Chondrocyte (in vitro differentiated cells): ENCODE measurements around the gene UNC13C. TPM values are rescaled to one million over a fixed set of nuclear protein-coding genes. Genes with fewer than 3 reads are reported as not detected.

ENCODE experiments used
- DNase-seq: peaks from one replicate; pipeline ENCODE4 v3.0.0; 2021; ENCODE audit warnings: mixed read lengths, low spot score
- H3K27ac Mint-ChIP-seq: one replicate; pipeline ENCODE4 v1.8.0; 2021; ENCODE audit warnings: mild to moderate bottlenecking, moderate library complexity, mixed read lengths; ENCODE audit not compliant: unreplicated experiment
- H3K27me3 Mint-ChIP-seq: 2 replicates; pipeline ENCODE4 v1.8.0; 2021; ENCODE audit warnings: low read depth, mixed read lengths
- H3K36me3 Mint-ChIP-seq: 2 replicates; pipeline ENCODE4 v1.8.0; 2021; ENCODE audit warnings: low read depth, mixed read lengths
- H3K4me1 Mint-ChIP-seq: 2 replicates; pipeline ENCODE4 v1.8.0; 2021; ENCODE audit warnings: low read depth, mild to moderate bottlenecking, mixed read lengths
- H3K4me3 Mint-ChIP-seq: one replicate; pipeline ENCODE4 v1.8.0; 2021; ENCODE audit warnings: mild to moderate bottlenecking, moderate library complexity, mixed read lengths; ENCODE audit not compliant: unreplicated experiment
- H3K9me3 Mint-ChIP-seq: 2 replicates; pipeline ENCODE4 v1.8.0; 2021; ENCODE audit warnings: low read depth, mixed read lengths
- total RNA-seq: library from RNA; stranded (reverse); gene quantifications from 3 replicates; pipeline ENCODE4 v1.2.1, GENCODE V29; 2021
- TF ChIP-seq, protein P1 (sequence below): fragments of 200-600 bp; sonication (generic); IDR thresholded peaks from 2 replicates; pipeline ENCODE4 v1.5.0; 2021; ENCODE audit warnings: antibody characterized with exemption, mild to moderate bottlenecking, moderate library complexity

The UNC13C gene
- total RNA-seq, 1 donor from 2014 or later = 0.15 TPM

DNA sequence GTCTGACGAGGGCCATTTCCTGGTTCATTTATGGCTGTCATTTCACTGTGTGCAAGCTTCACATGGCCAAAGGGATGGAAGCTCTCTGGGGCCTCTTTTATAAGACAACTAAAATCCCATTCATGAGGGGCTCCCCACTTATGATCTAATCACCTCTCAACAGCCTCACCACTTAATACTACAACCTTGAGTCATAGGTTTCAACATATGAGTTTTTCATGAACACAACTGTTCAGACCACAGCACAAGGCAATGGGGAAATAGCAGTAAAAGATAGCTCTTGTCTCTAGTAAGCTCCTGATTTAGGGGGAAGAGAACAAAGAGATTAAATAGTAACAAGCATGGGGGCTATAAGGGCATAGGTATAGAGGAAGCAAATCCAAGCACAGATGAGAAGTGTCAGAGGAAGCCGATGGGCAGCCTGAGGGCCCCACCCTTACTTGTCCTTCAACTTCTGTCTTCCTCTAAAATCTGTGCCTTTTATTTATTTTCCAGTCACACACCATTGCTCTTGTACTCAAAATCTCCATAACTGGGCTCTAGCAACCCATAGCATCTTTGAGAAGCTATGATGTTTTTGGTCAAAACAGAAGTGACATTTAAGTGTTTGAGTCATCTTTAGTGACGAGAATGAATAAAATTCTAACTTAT lies 329.1 kb downstream of the UNC13C start:
- TF ChIP-seq, protein P1, sequence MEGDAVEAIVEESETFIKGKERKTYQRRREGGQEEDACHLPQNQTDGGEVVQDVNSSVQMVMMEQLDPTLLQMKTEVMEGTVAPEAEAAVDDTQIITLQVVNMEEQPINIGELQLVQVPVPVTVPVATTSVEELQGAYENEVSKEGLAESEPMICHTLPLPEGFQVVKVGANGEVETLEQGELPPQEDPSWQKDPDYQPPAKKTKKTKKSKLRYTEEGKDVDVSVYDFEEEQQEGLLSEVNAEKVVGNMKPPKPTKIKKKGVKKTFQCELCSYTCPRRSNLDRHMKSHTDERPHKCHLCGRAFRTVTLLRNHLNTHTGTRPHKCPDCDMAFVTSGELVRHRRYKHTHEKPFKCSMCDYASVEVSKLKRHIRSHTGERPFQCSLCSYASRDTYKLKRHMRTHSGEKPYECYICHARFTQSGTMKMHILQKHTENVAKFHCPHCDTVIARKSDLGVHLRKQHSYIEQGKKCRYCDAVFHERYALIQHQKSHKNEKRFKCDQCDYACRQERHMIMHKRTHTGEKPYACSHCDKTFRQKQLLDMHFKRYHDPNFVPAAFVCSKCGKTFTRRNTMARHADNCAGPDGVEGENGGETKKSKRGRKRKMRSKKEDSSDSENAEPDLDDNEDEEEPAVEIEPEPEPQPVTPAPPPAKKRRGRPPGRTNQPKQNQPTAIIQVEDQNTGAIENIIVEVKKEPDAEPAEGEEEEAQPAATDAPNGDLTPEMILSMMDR = no peak
- Mint-ChIP-seq H3K9me3 (no peaks in the 10 kb centered on the region), H3K27me3 (no peaks in the 10 kb centered on the region), H3K27ac (no peak overlapping the region), H3K36me3 (no peaks in the 10 kb centered on the region), H3K4me3 (no peak overlapping the region), H3K4me1 (peaks cover 13% of the 10 kb centered on the region)
- no peak for DNase-seq

DNA sequence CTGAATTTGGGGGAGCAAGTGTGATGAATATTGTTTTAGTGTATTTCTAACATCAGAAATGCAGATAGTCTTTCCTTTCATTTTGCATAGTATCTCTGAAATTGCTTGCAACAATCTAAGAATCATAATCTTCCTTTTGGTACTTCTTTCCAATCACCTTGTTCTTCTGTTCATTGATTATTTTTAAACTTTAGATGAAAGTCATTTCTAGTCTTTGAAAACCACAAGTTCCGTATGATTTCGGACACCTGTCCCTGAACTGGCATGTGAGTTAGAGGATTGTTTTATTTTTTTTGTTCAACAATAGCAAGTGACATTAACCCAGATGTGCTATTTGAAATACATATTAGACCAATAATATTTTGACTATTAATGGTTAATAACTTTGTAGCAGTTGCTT lies 329.7 kb downstream of the UNC13C start:
- H3K4me1 Mint-ChIP-seq = peaks cover 13% of the 10 kb centered on the region
- H3K27ac Mint-ChIP-seq = no peak overlapping the region
- DNase-seq = no peak
- TF ChIP-seq, protein P1 = no peak
- H3K27me3 Mint-ChIP-seq = no peaks in the 10 kb centered on the region
- H3K9me3 Mint-ChIP-seq = no peaks in the 10 kb centered on the region
- H3K36me3 Mint-ChIP-seq = no peaks in the 10 kb centered on the region
- no peak overlapping the region for H3K4me3 Mint-ChIP-seq

DNA sequence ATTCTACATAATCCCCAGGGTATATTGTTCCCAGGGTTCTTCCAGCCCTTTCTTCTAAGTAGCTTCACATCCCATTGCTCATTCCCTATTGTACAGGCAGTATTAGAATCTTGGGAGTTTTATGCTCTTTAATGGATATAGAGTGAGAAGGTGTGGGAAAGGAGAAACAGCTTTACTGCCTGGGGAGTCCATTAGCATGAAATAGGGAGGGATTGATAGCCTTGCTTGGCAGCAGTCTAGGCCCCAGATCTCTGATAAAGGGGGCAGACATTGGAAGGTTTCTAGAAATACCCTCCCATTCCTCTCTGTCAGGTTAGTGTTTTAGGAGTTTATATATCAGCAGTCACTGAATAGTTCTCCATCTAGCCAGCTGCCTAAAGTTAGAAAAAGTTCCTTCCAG lies 334.3 kb downstream of the UNC13C start:
- Mint-ChIP-seq H3K36me3 (no peaks in the 10 kb centered on the region), H3K4me1 (no peaks in the 10 kb centered on the region), H3K27ac (no peak overlapping the region), H3K4me3 (no peak overlapping the region), H3K9me3 (no peaks in the 10 kb centered on the region), H3K27me3 (no peaks in the 10 kb centered on the region)
- DNase-seq = no peak
- TF ChIP-seq, protein P1 = no peak

DNA sequence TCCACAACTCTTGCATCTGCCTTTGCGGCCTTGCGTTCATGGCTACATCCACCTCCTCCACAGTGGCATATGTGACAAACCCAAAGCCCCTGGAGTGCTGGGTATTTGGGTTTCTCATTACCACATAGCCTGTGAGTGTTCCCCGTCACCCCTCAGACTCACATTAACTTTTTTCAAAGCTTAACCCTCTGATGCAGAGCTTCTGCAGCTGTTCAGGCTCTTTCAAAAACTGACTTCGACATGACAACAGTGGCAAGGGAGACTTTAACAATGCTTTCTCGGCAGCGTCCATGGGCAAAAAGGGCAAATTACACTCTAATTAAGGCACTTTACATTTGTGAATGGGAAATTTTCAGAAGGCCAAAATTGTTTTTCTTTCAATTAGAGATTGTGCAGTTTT lies 343.2 kb downstream of the UNC13C start:
- no peaks in the 10 kb centered on the region for H3K4me1 Mint-ChIP-seq
- H3K36me3 Mint-ChIP-seq = no peaks in the 10 kb centered on the region
- DNase-seq = no peak
- H3K4me3 Mint-ChIP-seq = no peak overlapping the region
- no peaks in the 10 kb centered on the region for H3K9me3 Mint-ChIP-seq
- no peaks in the 10 kb centered on the region for H3K27me3 Mint-ChIP-seq
- no peak overlapping the region for H3K27ac Mint-ChIP-seq
- TF ChIP-seq, protein P1 = no peak

DNA sequence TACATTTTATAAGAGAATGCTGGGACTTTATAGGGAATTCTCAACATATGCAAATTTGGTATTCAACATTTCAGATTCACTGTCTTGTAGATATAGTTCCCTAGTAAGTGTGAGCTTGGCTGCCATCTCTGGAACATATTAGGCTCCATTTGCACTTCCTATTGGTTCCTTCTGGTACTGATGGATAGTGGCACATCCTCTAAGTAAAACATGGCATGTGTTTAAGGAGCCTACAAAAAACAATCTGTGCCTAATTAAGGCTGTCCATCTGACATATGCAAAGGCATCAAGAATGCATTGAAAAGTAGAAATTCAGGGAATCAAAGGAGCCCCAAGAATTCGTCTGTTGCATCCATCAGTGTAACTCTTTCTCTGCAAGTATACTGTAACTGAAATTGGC lies 344.1 kb downstream of the UNC13C start:
- no peaks in the 10 kb centered on the region for H3K9me3 Mint-ChIP-seq
- no peak for DNase-seq
- no peak overlapping the region for H3K27ac Mint-ChIP-seq
- no peaks in the 10 kb centered on the region for H3K4me1 Mint-ChIP-seq
- TF ChIP-seq, protein P1 = no peak
- no peak overlapping the region for H3K4me3 Mint-ChIP-seq
- no peaks in the 10 kb centered on the region for H3K36me3 Mint-ChIP-seq
- H3K27me3 Mint-ChIP-seq = no peaks in the 10 kb centered on the region
